Activated CD8-positive, alpha-beta T cell treated with anti-CD3 and anti-CD28 coated beads for 36 hours (primary cell): ENCODE data around the gene LRP1B. TPM values are rescaled to one million over a fixed set of nuclear protein-coding genes. Genes with fewer than 3 reads are reported as not detected.

Source experiments
- ATAC-seq: fragments of 200-7000 bp; cut with Tn5 transposase; one replicate; pipeline ENCODE4 v1.10.0; 2021; ENCODE audit warnings: mild to moderate bottlenecking, moderate library complexity
- CTCF ChIA-PET: fragments of 350-600 bp; sonication (Branson Sonifier 250); formaldehyde crosslinking; loops from one replicate; lab custom pipeline; 2021; ENCODE audit warnings: antibody characterized with exemption; lab: Charles Lee
- POLR2A ChIA-PET: fragments of 350-600 bp; sonication (Branson Sonifier 250); formaldehyde crosslinking; loops from one replicate; lab custom pipeline; 2021; ENCODE audit warnings: antibody characterized with exemption; lab: Charles Lee
- DNase-seq: peaks from one replicate; pipeline ENCODE4 v3.0.0-alpha.2; 2020
- H3K27ac Mint-ChIP-seq: one replicate; pipeline ENCODE4 v1.8.0; 2021; ENCODE audit warnings: mild to moderate bottlenecking, mixed read lengths
- H3K27me3 Mint-ChIP-seq: one replicate; pipeline ENCODE4 v1.8.0; 2021; ENCODE audit warnings: mixed read lengths
- H3K36me3 Mint-ChIP-seq: one replicate; pipeline ENCODE4 v1.8.0; 2021; ENCODE audit warnings: low read depth, mixed read lengths
- H3K4me1 Mint-ChIP-seq: one replicate; pipeline ENCODE4 v1.8.0; 2021; ENCODE audit warnings: low read depth, mixed read lengths
- H3K4me3 Mint-ChIP-seq: one replicate; pipeline ENCODE4 v1.8.0; 2021; ENCODE audit warnings: mild to moderate bottlenecking, moderate library complexity, mixed read lengths
- H3K9me3 Mint-ChIP-seq: one replicate; pipeline ENCODE4 v1.8.0; 2021; ENCODE audit warnings: mixed read lengths
- intact Hi-C: fragments of 100-400 bp; cut with micrococcal nuclease; formaldehyde crosslinking; loops from one replicate; pipeline ENCODE4 v1.10.0; 2022
- total RNA-seq, 2 experiments: library from RNA; stranded (reverse); gene quantifications; one replicate each; pipeline ENCODE4 v1.2.3, GENCODE V29; 2021
- TF ChIP-seq, protein P1 (sequence below): fragments of 200-600 bp; IDR thresholded peaks from one replicate; pipeline ENCODE4 v1.8.0; 2022; ENCODE audit warnings: antibody characterized with exemption, mild to moderate bottlenecking

The LRP1B gene
- total RNA-seq, 2 experiments from 2014 or later, result not detected

DNA sequence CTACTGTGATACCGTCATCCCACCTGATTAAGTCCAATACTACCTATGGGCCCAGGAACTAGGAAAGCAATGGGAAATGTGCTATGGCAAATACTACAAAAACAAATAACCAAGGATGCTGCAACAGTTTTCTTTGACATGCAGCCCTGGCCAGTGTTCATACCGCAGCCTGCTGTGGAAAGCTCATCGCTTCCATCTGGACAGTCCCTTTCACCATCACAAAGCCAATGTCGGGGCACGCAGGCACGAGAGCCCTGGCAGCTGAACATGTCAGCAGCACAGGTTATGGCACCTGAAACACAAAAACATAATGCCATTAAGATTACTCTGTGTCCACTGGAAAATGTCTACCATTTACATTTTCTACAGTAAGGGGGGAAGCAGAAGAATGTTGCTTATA, 1621.1 kb downstream of the LRP1B start:
- TF ChIP-seq, protein P1, sequence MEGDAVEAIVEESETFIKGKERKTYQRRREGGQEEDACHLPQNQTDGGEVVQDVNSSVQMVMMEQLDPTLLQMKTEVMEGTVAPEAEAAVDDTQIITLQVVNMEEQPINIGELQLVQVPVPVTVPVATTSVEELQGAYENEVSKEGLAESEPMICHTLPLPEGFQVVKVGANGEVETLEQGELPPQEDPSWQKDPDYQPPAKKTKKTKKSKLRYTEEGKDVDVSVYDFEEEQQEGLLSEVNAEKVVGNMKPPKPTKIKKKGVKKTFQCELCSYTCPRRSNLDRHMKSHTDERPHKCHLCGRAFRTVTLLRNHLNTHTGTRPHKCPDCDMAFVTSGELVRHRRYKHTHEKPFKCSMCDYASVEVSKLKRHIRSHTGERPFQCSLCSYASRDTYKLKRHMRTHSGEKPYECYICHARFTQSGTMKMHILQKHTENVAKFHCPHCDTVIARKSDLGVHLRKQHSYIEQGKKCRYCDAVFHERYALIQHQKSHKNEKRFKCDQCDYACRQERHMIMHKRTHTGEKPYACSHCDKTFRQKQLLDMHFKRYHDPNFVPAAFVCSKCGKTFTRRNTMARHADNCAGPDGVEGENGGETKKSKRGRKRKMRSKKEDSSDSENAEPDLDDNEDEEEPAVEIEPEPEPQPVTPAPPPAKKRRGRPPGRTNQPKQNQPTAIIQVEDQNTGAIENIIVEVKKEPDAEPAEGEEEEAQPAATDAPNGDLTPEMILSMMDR, result no peak
- Mint-ChIP-seq H3K4me1 (no peaks in the 10 kb centered on the region), H3K4me3 (no peak overlapping the region), H3K9me3 (peaks cover 4% of the 10 kb centered on the region), H3K36me3 (no peaks in the 10 kb centered on the region), H3K27ac (no peak overlapping the region), H3K27me3 (no peaks in the 10 kb centered on the region)
- ChIA-PET CTCF (no interaction called here), POLR2A (no interaction called here)
- ATAC-seq (no peak), DNase-seq (no peak)
- intact Hi-C loops, result no loop called here

DNA sequence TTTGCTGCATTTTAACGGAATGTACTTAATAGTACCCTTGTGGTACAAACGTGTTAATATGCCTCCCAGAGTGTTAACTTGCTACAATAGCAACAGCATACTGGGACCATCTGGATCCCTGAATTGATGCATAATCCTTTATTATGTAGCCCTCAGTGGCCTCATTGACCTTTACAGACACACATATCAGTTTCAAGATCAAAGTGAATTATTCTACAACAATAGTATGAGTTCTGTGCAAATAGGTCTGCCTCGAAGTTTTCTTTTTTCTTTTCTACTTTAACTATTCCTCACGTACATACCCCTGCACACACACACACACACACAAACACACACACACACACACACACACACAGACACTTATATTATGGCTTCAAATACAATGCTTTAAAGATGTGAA, 1622.1 kb downstream of the LRP1B start:
- Mint-ChIP-seq H3K4me1 (no peaks in the 10 kb centered on the region), H3K9me3 (peaks cover 4% of the 10 kb centered on the region), H3K27me3 (no peaks in the 10 kb centered on the region), H3K4me3 (no peak overlapping the region), H3K27ac (no peak overlapping the region), H3K36me3 (no peaks in the 10 kb centered on the region)
- DNase-seq (no peak), ATAC-seq (no peak)
- CTCF ChIA-PET, result no interaction called here
- intact Hi-C loops, result no loop called here
- POLR2A ChIA-PET, result no interaction called here
- TF ChIP-seq, protein P1, result no peak

DNA sequence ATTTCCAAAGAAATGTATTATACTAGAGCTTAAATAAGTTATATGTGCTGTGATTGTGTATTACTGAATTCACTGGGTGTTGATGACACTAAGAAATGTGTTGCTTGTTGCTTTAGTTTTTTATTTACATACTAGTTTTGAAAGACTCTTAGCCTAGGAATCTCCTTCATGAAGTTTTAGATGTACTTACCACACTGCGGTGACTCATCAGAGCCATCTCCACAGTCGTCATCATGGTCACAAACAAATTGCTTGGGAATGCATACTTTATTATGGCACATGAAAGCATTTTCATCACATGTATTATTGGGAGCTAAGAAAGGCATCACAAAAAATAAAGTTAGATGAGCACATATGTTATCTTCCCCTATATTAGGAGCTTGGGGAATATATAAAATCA, 1624.2 kb downstream of the LRP1B start:
- Mint-ChIP-seq H3K27ac (no peak overlapping the region), H3K36me3 (no peaks in the 10 kb centered on the region), H3K27me3 (no peaks in the 10 kb centered on the region), H3K4me3 (no peak overlapping the region), H3K4me1 (no peaks in the 10 kb centered on the region), H3K9me3 (peaks cover 6% of the 10 kb centered on the region)
- ChIA-PET CTCF (no interaction called here), POLR2A (no interaction called here)
- ATAC-seq, result no peak
- no peak for DNase-seq
- TF ChIP-seq, protein P1, result no peak
- intact Hi-C loops, result no loop called here

DNA sequence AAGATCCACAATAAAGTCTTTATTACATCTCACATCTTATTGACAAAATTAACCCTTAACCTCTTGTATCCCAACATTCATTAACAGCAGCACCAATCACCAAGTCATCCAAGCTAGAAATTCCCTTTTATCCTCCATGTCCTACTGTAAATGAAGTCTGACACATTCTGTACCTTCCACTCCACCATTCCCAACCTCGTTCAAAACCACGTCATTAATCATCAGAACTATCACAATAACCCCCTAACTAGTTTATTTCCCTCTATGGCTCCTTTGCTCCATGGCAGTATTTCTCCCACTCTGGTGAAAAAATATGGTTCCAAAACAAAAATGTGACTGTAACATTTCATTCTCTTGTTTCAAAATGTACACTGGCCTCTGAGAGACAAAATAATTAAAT, 1626.2 kb downstream of the LRP1B start:
- Mint-ChIP-seq H3K36me3 (no peaks in the 10 kb centered on the region), H3K4me3 (no peak overlapping the region), H3K9me3 (peaks cover 10% of the 10 kb centered on the region), H3K27ac (no peak overlapping the region), H3K4me1 (no peaks in the 10 kb centered on the region), H3K27me3 (no peaks in the 10 kb centered on the region)
- no peak for DNase-seq
- ChIA-PET POLR2A (no interaction called here), CTCF (no interaction called here)
- TF ChIP-seq, protein P1, result no peak
- intact Hi-C loops, result no loop called here
- ATAC-seq, result no peak

DNA sequence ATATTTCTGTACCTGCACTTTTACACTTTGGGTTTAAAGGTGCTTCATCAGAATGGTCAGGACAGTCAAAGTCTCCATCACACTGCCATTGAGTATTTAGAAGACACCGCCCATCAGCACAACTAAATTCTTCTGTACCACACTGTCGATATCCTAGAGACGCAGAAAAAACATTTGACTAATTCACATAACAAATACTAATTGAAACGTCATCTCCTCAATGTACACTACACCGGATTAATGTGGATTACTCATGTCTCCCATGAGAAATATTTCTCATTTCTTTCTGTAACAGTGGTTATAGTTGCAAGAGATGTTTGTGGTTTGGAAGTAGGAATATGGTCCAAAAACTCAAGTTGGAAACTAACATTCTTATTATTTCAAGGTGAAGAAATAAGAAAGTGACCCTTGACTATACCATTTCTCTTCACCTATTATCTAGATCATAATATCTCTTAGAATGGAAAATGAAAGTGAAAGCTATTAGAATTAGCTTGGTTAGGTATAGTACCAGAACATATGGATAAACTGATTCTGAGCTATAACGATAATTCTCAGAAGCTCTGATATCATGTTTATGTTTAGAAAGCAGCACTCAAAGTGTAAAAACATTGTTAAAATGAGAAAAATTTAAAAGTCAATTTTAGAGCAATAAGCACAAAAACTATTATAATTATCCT, 1627.7 kb downstream of the LRP1B start:
- no peak for ATAC-seq
- H3K4me1 Mint-ChIP-seq, result no peaks in the 10 kb centered on the region
- TF ChIP-seq, protein P1, result no peak
- intact Hi-C loops, result no loop called here
- H3K9me3 Mint-ChIP-seq, result peaks cover 7% of the 10 kb centered on the region
- CTCF ChIA-PET, result no interaction called here
- DNase-seq, result no peak
- H3K36me3 Mint-ChIP-seq, result no peaks in the 10 kb centered on the region
- POLR2A ChIA-PET, result no interaction called here
- no peak overlapping the region for H3K27ac Mint-ChIP-seq
- no peaks in the 10 kb centered on the region for H3K27me3 Mint-ChIP-seq
- H3K4me3 Mint-ChIP-seq, result no peak overlapping the region
